HEK293T (cell line): ENCODE results near the gene IL3.

Experiments used
- ELF4 ChIP-seq: fragments of 450-650 bp; IDR thresholded peaks from 2 replicates; pipeline ENCODE4 v1.6.1; 2017; ENCODE audit warnings: antibody characterized with exemption
- SP1 ChIP-seq: fragments of 450-650 bp; IDR thresholded peaks from 2 replicates; pipeline ENCODE4 v1.6.1; 2017
- ZNF384 ChIP-seq: fragments of 450-650 bp; IDR thresholded peaks from 2 replicates; pipeline ENCODE4 v1.6.1; 2016

GRCh38 chr5:132067941-132068808, 7.7 kb downstream of the IL3 start:
- TF ChIP-seq SP1 = no peak
- no peak for TF ChIP-seq ELF4
- no peak for TF ChIP-seq ZNF384
